GM12872 (cell line): ENCODE results near the gene NCF4.

Experiments used
- TF ChIP-seq, protein P1 (sequence below): IDR thresholded peaks from 3 replicates; pipeline ENCODE4 v1.5.1; 2011; ENCODE audit warnings: low read depth, mild to moderate bottlenecking, low read length, moderate library complexity; ENCODE audit not compliant: insufficient read depth

The NCF4 gene

GRCh38 chr22:36874736-36875135 is 13.9 kb downstream of the NCF4 start:
- TF ChIP-seq, protein P1, sequence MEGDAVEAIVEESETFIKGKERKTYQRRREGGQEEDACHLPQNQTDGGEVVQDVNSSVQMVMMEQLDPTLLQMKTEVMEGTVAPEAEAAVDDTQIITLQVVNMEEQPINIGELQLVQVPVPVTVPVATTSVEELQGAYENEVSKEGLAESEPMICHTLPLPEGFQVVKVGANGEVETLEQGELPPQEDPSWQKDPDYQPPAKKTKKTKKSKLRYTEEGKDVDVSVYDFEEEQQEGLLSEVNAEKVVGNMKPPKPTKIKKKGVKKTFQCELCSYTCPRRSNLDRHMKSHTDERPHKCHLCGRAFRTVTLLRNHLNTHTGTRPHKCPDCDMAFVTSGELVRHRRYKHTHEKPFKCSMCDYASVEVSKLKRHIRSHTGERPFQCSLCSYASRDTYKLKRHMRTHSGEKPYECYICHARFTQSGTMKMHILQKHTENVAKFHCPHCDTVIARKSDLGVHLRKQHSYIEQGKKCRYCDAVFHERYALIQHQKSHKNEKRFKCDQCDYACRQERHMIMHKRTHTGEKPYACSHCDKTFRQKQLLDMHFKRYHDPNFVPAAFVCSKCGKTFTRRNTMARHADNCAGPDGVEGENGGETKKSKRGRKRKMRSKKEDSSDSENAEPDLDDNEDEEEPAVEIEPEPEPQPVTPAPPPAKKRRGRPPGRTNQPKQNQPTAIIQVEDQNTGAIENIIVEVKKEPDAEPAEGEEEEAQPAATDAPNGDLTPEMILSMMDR: no peak

DNA sequence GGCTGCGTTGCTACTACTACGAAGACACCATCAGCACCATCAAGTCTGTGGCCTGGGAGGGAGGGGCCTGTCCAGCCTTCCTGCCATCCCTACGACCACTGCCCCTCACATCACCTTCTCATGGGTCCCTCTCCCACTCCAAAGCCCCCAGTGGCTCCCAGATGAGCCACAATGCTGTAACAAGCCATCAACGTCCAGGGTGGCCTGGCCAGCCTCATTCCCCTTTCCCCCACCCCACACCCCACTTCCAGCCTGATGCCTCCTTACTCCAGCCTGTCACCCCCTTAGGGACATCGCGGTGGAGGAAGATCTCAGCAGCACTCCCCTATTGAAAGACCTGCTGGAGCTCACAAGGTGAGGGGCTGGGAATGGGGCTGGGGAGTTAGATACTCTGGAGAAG is 14.9 kb downstream of the NCF4 start:
- TF ChIP-seq, protein P1: no peak

DNA sequence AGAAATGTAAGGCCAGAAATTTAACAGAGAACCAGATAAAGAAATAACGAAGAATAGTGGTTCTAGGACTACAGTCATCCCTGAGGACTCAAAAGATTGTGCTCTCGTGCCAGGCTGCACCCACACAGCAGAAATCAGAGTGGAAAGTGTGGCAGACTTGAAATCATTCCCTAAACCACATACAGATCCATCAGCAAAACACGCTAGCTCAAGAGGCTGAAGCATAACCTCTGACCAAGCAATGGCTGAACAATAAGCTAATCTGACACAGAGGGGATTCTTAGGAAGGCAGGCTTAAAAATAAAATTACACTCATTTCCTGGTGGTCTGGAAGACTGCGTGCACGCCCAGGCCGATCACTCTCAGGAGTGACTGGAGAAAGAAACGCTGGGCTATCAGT is 19.0 kb downstream of the NCF4 start:
- TF ChIP-seq, protein P1: no peak

- TF ChIP-seq, protein P1: no peak
Measured at GRCh38 chr22:36881504-36882245, 20.9 kb downstream of the NCF4 start.

- TF ChIP-seq, protein P1: no peak
Measured at GRCh38 chr22:36884349-36885158, 23.7 kb downstream of the NCF4 start.

GRCh38 chr22:36885474-36885873 is 24.7 kb downstream of the NCF4 start:
- TF ChIP-seq, protein P1: no peak

- TF ChIP-seq, protein P1: no peak
Measured at GRCh38 chr22:36886016-36886415, 25.2 kb downstream of the NCF4 start.
